Esophagus muscularis mucosa (tissue), 3 donors: ENCODE measurements around the gene RHBDL1.

Experiments used
- POLR2A ChIP-seq: fragments of 450-650 bp; IDR thresholded peaks from one replicate; pipeline ENCODE4 v1.6.1; 2017; ENCODE audit warnings: antibody characterized with exemption, moderate library complexity, mild to moderate bottlenecking, low read depth
- TF ChIP-seq, protein P1 (sequence below), 3 experiments: fragments of 200-600 bp in 2 of 3; fragments of 450-650 bp in 1 of 3; sonication (generic) in 2 of 3; IDR thresholded peaks; one replicate each; pipeline ENCODE4 v1.5.1; 2017 to 2019; ENCODE audit warnings: antibody characterized with exemption in 3 of 3, mild to moderate bottlenecking in 2 of 3, moderate library complexity in 1 of 3

DNA sequence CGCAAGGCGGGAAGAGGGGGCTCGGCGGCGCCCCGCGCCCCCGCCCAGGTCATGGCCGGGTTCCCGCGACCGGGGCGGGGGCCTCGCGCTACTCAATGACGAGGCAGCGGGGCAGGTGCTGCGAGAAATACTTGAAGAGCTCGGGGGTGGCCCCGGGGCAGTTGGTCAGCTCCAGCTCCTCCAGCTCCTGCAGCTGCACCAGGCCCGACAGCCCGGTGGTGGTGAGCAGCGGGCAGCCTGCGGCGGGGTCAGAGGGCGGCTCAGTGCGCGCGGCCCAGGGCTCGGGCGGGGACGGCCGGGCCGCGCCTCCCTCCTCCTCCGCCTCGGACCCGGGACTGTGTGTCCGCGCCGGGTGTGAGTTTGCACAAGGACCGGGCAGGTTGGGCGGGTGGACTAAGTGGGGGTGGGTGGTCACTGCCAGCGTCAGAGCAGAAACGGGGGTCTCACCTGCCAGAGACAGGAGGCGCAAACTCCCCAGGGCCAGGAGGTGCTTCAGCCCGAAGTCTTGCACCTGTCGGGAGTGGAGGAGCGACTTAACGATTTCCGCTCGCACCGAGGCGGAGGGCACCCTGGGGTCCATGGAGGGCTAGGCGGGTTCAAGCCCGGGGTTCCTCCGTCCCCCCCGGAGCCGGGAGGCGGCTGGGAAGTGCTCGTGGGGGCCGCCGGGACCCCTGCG, 18.9 kb downstream of the RHBDL1 start:
- TF ChIP-seq POLR2A: no peak
- TF ChIP-seq, protein P1, sequence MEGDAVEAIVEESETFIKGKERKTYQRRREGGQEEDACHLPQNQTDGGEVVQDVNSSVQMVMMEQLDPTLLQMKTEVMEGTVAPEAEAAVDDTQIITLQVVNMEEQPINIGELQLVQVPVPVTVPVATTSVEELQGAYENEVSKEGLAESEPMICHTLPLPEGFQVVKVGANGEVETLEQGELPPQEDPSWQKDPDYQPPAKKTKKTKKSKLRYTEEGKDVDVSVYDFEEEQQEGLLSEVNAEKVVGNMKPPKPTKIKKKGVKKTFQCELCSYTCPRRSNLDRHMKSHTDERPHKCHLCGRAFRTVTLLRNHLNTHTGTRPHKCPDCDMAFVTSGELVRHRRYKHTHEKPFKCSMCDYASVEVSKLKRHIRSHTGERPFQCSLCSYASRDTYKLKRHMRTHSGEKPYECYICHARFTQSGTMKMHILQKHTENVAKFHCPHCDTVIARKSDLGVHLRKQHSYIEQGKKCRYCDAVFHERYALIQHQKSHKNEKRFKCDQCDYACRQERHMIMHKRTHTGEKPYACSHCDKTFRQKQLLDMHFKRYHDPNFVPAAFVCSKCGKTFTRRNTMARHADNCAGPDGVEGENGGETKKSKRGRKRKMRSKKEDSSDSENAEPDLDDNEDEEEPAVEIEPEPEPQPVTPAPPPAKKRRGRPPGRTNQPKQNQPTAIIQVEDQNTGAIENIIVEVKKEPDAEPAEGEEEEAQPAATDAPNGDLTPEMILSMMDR (IDR thresholded peaks at IDR 0.05): no peak
